OCI-LY1 (cell line): ENCODE results near the gene RPS16.

Experiments
- H2AFZ ChIP-seq: fragments of 200-600 bp; sonication (generic), shearing (Covaris generic); 2 replicates; pipeline ENCODE4 v1.6.0; 2014; ENCODE audit warnings: antibody characterized with exemption, mild to moderate bottlenecking, low read length
- H3F3A ChIP-seq: fragments of 200-600 bp; sonication (generic), shearing (Covaris generic); 2 replicates; pipeline ENCODE4 v1.6.0; 2014; ENCODE audit warnings: mild to moderate bottlenecking, antibody characterized with exemption, low read length, moderate library complexity; ENCODE audit not compliant: insufficient read depth
- H3K27ac ChIP-seq: fragments of 200-600 bp; sonication (generic); 2 replicates; pipeline ENCODE4 v1.5.1; 2014; ENCODE audit warnings: low read length, mixed run types, mild to moderate bottlenecking, low read depth; ENCODE audit not compliant: poor library complexity, severe bottlenecking
- H3K27me3 ChIP-seq: fragments of 200-600 bp; sonication (generic); 2 replicates; pipeline ENCODE4 v1.6.0; 2014; ENCODE audit warnings: antibody characterized with exemption, mild to moderate bottlenecking, low read length, moderate library complexity; ENCODE audit not compliant: insufficient read depth
- H3K36me3 ChIP-seq: fragments of 200-600 bp; sonication (generic); 2 replicates; pipeline ENCODE4 v1.6.1; 2014; ENCODE audit warnings: mild to moderate bottlenecking, antibody characterized with exemption, low read length, moderate library complexity, mixed read lengths; ENCODE audit not compliant: insufficient read depth
- H3K4me1 ChIP-seq: fragments of 200-600 bp; sonication (generic); 2 replicates; pipeline ENCODE4 v1.5.1; 2014; ENCODE audit warnings: mild to moderate bottlenecking, low read length, moderate library complexity; ENCODE audit not compliant: insufficient read depth, severe bottlenecking
- H3K4me2 ChIP-seq: fragments of 200-600 bp; sonication (generic), shearing (Covaris generic); 2 replicates; pipeline ENCODE4 v1.6.1; 2014; ENCODE audit warnings: low read length
- H3K4me3 ChIP-seq: fragments of 200-600 bp; sonication (generic); 2 replicates; pipeline ENCODE4 v1.5.1; 2014; ENCODE audit warnings: low read length, low read depth, mild to moderate bottlenecking, mixed read lengths; ENCODE audit not compliant: poor library complexity, severe bottlenecking
- H3K79me2 ChIP-seq: fragments of 200-600 bp; shearing (Covaris generic); 2 replicates; pipeline ENCODE4 v1.6.1; 2016; ENCODE audit warnings: mixed run types, low read length, mixed read lengths; ENCODE audit not compliant: insufficient read depth
- H3K9ac ChIP-seq: fragments of 200-600 bp; sonication (generic), shearing (Covaris generic); 2 replicates; pipeline ENCODE4 v1.6.1; 2014; ENCODE audit warnings: mild to moderate bottlenecking, low read length, mixed read lengths
- H3K9me2 ChIP-seq: fragments of 200-600 bp; sonication (generic), shearing (Covaris generic); 2 replicates; pipeline ENCODE4 v1.6.1; 2014; ENCODE audit warnings: low read depth, mild to moderate bottlenecking, low read length, mixed read lengths
- H3K9me3 ChIP-seq: fragments of 200-600 bp; shearing (Covaris generic); 2 replicates; pipeline ENCODE4 v1.6.1; 2014; ENCODE audit warnings: low read length, mixed read lengths
- H4K20me1 ChIP-seq: fragments of 200-600 bp; sonication (generic), shearing (Covaris generic); 2 replicates; pipeline ENCODE4 v1.6.0; 2016; ENCODE audit warnings: mild to moderate bottlenecking, low read length; ENCODE audit not compliant: insufficient read depth
- CTCF ChIP-seq: fragments of 200-600 bp; sonication (generic), shearing (Covaris generic); IDR thresholded peaks from 2 replicates; pipeline ENCODE4 v1.5.1; 2017; ENCODE audit warnings: mild to moderate bottlenecking, antibody characterized with exemption, low read length, moderate library complexity, mixed read lengths
- EZH2 ChIP-seq: fragments of 200-600 bp; sonication (generic), shearing (Covaris generic); IDR thresholded peaks from 2 replicates; pipeline ENCODE4 v1.8.0; 2017; ENCODE audit warnings: borderline replicate concordance, mixed run types, mild to moderate bottlenecking, antibody characterized with exemption, low read length, moderate library complexity, mixed read lengths

Gene RPS16

GRCh38 chr19:39410017-39410830 is 25.5 kb downstream of the RPS16 start:
- Histone ChIP-seq H3K27ac (peak overlapping the region; percentile 96), H2AFZ (no peak overlapping the region), H4K20me1 (no peaks in the 10 kb centered on the region), H3K36me3 (peaks cover 10% of the 10 kb centered on the region), H3K79me2 (peaks cover 6% of the 10 kb centered on the region), H3K9me2 (no peaks in the 10 kb centered on the region), H3K4me1 (peaks cover 57% of the 10 kb centered on the region), H3K4me3 (peak overlapping the region; percentile 96), H3K27me3 (no peaks in the 10 kb centered on the region), H3F3A (peaks cover 11% of the 10 kb centered on the region), H3K9ac (peak overlapping the region; percentile 88), H3K4me2 (peak overlapping the region; percentile 81), H3K9me3 (no peaks in the 10 kb centered on the region)
- TF ChIP-seq CTCF (no peak), EZH2 (no peak)

- Histone ChIP-seq H3K79me2 (peaks cover 6% of the 10 kb centered on the region), H3K4me3 (peak overlapping the region; percentile 96), H3K36me3 (peaks cover 10% of the 10 kb centered on the region), H3F3A (peaks cover 16% of the 10 kb centered on the region), H3K9ac (peak overlapping the region; percentile 88), H3K27ac (peak overlapping the region; percentile 96), H4K20me1 (no peaks in the 10 kb centered on the region), H3K9me3 (no peaks in the 10 kb centered on the region), H3K9me2 (no peaks in the 10 kb centered on the region), H3K4me1 (peaks cover 65% of the 10 kb centered on the region), H2AFZ (no peak overlapping the region), H3K4me2 (peak overlapping the region; percentile 81), H3K27me3 (no peaks in the 10 kb centered on the region)
- no peak for TF ChIP-seq CTCF
- no peak for TF ChIP-seq EZH2
Measured at GRCh38 chr19:39409208-39410016, 26.3 kb downstream of the RPS16 start.

GRCh38 chr19:39408392-39409207 is 27.1 kb downstream of the RPS16 start:
- peaks cover 6% of the 10 kb centered on the region for H3K79me2 ChIP-seq

More at GRCh38 chr19:39408392-39409207, 27.1 kb downstream of the RPS16 start:
- H4K20me1 ChIP-seq: no peaks in the 10 kb centered on the region
- H3K4me1 ChIP-seq: peaks cover 68% of the 10 kb centered on the region
- peaks cover 16% of the 10 kb centered on the region for H3F3A ChIP-seq
- H3K9ac ChIP-seq: peak overlapping the region; percentile 97
- TF ChIP-seq EZH2 (no peak), CTCF (no peak)
- no peaks in the 10 kb centered on the region for H3K27me3 ChIP-seq
- no peaks in the 10 kb centered on the region for H3K9me3 ChIP-seq
- H2AFZ ChIP-seq: no peak overlapping the region
- peak overlapping the region; percentile 96 for H3K27ac ChIP-seq
- H3K4me2 ChIP-seq: peak overlapping the region; percentile 81
- peak overlapping the region; percentile 96 for H3K4me3 ChIP-seq
- no peaks in the 10 kb centered on the region for H3K9me2 ChIP-seq
- H3K36me3 ChIP-seq: peaks cover 10% of the 10 kb centered on the region
